Ishikawa (cell line): ENCODE results near the gene FBXO10.

ENCODE experiments used
- CEBPB ChIP-seq: IDR thresholded peaks from 2 replicates; pipeline ENCODE4 v1.6.1; 2012
- CREB1 ChIP-seq: IDR thresholded peaks from 2 replicates; pipeline ENCODE4 v1.6.1; 2012; ENCODE audit warnings: low read depth
- EP300 ChIP-seq: IDR thresholded peaks from 2 replicates; pipeline ENCODE4 v1.6.1; 2012; ENCODE audit warnings: borderline replicate concordance
- MAX ChIP-seq: IDR thresholded peaks from 2 replicates; pipeline ENCODE4 v1.6.1; 2012
- RAD21 ChIP-seq: IDR thresholded peaks from 2 replicates; pipeline ENCODE4 v1.6.1; 2012; ENCODE audit warnings: low read depth
- REST ChIP-seq: IDR thresholded peaks from 2 replicates; pipeline ENCODE4 v1.6.1; 2012; ENCODE audit warnings: low read depth, mild to moderate bottlenecking

- TF ChIP-seq CREB1 (no peak), RAD21 (no peak), MAX (peak; percentile 59), EP300 (no peak), CEBPB (no peak), REST (no peak)
Measured at GRCh38 chr9:37575921-37576721, at the start of gene FBXO10.
